GM21786 (cell line): ENCODE measurements around the gene RAB8A.
"Not testable (repeated sequence)": the region's sequence is repeated elsewhere in the genome, so short reads cannot be mapped to it uniquely, and the experiment has no call there.

ENCODE experiments used
- ATAC-seq: cut with Tn5 transposase; IDR thresholded peaks from one replicate; pipeline ENCODE4 v1.9.1; 2021; ENCODE audit not compliant: unreplicated experiment

RAB8A gene

DNA sequence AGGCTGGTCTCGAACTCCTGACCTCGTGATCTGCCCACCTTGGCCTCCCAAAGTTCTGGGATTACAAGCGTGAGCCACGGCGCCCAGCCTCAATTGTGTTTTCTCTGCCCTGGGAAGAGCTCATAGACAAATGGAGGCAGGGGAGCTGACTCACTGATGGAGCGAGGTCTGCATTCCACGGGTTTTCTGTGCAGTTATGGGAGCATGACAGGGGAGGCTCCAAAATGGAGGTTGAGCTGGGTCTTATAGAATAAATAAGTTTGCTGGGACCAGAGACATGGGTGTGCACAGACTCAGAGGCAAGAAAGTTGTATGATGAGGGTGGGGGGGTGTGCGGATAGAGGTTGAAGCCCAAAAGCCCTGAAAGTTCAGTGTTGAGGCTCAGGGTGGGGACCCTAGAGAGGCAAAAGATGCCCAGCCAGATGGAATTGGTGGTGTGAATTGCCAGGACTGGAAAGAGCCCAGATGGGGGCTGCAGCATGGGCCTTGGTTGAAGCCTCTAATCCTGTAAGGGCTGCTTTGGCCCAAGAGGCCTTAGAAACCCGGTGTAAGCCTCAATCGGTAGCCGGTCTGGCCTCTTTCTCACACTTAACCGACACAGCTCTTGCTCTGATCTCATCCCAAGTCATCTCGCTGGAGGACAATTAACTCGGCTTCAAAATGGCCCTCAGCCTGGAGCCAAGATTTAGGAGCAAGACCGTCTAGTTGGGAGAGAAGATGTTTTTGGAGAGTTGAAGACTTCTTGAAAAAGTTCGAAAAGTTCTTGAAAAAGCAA lies 33.5 kb upstream of the RAB8A start:
- ATAC-seq = no peak

DNA sequence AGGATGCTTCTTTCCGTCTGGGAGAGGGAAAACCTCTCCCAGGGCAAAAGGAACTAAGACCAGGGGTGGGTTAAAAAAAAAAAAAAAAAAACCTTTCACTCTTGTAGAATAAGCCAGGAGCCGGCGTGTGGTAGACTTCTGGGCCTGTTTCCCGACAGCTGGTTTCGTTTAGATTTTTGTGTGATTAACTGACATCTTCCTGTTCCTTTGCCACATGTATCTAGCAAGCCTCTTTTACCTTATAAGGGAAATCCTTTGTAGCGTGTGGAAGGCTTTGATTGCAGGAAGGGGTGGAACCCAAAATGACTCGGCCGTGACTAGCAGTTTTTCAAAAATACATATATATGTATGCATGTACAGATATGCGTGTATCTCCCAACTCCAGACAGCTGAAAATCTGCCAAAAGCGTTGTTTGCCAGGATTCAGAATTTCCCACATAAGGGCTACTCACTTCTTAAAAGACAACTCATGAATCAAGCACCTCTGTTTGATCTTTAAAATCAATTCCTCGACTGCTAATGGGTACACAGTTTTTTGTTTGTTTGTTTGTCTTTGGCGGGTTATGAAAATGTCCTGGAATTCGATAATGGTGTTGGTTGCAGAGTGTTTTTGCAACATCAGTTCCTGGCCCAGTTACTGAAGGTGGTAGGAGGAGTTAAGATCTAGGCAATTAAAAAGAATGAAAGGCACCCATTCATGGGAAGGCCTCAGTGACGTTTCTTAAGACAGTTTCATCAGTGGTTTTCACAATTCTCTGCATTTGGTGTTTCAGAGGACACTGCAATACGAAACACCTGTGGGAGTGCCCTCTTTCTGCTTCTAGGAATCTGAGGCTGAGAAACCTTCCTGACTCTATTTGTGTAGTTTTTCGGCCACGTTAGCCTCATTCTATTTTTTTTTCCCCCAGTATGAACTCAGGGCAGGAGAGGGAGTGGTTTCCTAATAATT lies 32.7 kb upstream of the RAB8A start:
- peak; percentile 35 for ATAC-seq

DNA sequence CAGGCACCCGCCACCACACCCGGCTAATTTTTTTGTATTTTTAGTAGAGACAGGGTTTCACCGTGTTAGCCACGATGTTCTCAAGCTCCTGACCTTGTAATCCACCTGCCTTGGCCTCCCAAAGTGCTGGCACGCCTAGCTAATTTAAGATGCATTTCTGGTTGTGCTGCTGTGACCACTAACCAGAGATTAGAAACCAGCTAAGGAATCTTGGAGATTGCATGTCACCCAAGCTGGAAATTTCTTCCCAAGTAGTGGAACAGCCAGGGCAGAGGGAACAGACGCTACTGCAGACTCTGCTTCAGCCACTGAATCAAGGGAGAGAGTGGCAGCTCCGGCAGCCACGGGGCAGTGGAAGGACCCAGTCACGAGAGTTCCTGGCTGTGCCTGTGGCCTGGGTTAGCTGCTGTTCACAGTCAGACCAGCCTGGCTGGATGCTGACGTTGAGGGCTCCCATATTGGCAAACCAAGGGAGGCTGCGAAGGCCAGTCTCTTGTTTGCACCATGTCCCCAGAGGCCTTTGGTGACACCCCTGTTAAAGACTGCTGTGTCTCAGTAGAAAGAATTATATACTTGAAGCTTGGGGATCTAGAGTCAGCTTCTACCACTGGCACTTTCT lies 27.5 kb upstream of the RAB8A start:
- no peak for ATAC-seq

DNA sequence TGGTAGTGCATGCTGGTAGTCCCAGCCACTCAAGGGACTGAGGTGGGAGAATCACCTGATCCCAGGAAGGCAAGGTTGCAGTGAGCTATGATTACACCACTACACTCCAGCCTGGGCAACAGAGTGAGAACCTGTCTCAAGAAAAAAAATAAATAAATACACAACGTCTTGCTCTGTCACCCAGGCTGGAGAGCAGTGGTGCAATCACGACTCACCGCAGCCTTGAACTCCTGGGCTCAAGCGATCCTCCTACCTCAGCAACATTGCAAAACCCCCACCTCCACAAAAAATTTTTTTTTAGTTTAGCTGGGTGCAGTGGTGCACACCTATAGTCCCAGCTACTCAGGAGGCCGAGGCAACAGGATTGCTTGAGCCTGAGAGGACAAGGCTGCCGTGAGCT lies 26.6 kb upstream of the RAB8A start:
- ATAC-seq = no peak

DNA sequence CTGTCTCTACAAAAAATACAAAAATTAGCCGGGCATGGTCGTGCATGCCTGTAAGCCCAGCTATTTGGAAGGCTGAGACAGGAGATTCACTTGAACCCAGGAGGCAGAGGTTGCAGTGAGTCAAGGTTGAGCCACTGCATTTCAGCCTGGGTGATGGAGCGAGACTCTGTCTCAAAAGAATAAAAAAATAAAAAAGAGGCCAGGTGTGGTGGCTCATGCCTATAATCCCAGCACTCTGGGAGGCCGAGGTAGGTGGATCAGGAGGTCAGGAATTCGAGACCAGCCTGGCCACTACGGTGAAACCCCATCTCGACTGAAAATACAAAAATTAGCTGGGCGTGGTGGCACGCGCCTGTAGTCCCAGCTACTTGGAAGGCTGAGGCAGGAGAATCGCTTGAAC lies 24.3 kb upstream of the RAB8A start:
- not testable (repeated sequence) for ATAC-seq

DNA sequence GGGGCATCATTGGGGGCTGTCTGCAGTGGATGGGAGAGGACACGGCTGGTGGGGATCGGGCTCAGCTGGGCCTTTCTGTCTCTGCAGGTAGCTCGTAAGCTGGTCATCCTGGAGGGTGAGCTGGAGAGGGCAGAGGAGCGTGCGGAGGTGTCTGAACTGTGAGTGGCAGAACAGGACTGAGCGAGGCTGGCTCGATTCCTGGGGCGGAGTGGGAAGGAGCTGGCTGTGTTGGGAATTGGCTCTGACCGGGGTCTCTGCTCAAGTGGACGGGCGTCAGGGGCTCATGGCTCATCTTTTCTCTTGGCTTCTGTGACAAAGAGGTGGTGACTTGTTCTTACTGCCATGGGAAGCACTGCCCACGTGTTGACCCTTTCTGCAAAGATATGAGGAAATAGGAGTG lies 23.7 kb upstream of the RAB8A start:
- no peak for ATAC-seq

DNA sequence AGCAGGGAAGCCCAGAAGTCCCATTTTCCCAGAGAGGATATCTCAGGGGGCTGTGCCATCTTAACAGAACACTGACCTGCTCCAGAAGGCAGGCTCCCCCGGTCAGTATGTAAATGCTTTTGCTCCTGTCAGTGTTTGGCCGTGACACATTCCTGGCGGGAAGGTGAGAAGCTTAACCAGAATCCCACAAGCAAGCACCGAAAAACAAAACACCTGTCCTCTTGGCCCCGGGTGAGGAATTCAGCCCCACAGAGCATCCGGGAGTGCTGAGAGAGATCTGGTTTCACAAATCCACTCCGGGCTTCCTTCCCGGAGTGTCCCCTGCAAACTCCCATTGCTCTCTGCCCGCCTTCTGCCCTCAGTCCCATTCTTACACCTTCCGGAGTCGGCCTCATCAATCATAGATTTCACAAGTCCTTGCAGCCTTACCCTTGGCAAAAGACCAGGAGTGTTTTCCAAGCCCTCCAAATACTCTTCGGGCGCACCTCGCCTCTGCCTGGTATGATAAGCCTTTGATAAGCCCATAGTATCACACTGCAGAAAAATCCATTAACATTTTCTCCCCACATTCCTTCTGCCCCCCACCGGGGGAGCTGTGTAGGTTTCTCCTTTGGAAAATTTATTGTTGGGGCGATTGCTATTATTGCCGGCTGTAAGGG lies 23.2 kb upstream of the RAB8A start:
- ATAC-seq = no peak

DNA sequence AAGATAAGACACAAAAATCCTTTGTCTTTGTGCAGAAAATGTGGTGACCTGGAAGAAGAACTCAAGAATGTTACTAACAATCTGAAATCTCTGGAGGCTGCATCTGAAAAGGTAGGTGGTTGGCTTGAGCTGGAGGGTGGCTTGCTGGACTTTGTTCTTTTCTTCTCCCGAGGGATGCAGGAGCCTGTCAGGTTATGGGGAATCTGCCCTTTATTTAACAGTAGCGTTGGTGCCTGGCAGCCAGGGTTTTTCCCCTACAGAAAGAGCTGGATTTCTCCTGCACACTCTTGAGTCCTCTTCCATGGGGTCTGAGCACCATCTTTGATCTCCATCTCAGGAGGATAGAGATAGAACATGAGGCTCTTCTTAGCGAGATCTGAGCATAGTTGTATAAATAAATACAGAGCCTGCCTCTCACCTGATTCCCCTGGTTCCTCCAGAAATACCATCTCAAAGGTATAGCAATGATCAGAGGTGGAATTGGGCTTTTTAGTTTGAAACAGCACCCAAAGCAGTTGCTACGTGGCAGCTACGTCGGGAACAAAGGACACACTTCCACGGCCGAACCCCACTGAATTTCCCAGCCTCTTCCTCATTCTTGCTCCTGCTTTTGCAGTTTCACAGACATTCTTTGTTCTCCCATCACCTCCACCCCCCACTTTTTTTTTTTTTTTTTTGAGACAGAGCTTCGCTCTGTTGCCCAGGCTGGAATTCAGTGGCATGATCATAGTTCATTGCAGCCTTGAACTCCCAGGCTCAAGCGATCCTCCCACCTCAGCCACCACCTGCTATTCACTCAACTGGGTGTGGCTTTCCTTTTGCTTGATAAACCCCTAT lies 22.5 kb upstream of the RAB8A start:
- no peak for ATAC-seq

DNA sequence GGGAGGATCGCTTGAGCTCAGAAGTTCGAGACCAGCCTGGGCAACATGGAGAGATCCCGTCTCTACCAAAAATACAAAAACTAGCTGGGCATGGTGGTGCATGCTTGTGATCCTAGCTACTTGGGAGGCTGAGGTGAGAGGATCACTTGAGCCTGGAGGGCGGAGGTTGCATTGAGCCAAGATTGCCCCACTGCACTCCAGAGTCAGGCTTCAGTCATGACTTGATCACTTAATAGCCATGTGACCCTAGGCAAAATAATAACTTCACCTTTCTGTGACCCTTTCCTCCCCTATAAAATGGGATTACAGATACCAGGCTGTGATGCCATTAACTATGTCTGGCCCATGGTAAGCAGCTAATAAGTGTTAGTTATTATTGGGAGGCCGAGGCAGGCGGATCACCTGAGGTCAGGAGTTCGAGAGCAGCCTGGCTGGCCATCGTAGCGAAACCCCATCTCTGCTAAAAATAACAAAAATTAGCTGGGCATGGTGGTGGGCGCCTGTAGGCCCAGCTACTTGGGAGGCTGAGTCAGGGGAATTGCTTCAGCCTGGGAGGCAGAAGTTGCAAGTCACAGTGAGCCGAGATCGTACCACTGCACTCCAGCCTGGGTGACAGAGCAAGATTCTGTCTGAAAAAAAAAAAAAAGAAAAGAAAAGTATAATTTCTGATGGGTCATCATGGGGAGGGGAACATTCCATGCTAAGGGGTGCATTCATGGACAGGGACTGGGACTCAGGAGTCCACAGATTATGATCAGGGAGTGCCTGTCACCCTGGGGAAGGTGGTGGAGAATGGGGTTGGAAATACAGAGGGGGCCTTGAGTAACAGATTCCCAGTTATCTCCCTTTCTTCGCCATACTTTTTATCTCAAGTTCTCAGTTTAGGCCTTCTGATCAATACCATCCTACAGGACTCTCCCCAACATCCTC lies 19.9 kb upstream of the RAB8A start:
- ATAC-seq = no peak

DNA sequence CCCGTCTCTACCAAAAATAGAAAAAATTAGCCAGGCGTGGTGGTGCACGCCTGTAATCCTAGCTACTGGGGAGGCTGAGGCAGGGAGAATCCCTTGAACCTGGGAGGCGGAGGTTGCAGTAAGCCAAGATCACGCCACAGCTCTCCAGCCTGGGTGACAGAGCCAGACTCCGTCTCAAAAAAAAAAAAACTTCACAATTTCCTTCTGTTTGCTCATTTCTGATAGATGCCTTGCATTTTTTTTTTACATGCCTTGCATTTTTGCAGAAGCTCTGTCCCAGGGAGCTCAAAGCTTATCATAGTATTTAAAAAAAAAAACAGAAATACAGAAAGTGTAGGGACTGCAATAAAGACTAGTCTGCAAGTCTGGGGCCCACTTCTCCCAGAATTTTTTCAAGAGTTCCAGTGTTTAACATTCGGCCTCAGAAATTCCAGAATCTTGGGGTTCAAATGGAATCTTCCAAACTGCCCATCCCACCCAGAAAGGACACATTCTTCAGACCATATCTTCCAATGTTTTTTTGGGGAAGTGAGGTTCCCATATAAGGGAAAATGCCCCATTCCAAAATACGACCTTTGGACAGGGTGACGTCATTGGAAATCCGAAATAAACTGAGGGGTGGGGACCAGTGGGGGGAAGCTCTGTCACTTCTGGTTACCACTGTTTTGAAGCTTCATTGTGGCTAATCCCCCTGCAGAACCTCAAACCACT lies 17.2 kb upstream of the RAB8A start:
- ATAC-seq = no peak

DNA sequence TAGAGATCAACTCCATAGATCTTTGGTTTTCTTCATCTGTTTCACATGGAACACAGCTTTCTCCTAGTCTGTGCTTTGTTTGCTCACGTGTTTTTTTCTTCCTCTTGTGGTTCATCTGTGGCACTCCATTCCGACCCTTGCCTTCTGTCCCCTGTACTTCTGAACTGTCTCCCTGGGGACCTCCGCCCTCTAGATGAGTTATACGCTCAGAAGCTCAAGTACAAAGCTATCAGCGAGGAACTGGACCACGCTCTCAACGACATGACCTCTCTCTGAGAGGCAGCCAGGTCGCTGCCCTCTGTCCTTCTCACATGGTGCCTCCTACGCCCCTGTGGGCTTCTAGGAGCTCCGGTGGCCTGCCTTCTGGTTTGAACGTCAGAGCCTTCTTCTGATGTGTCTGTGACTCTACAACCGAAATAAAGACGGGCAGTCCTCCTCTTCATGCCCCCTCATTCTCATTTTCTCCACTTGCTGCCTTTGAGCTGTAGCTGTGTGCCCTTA lies 16.6 kb upstream of the RAB8A start:
- ATAC-seq = no peak

DNA sequence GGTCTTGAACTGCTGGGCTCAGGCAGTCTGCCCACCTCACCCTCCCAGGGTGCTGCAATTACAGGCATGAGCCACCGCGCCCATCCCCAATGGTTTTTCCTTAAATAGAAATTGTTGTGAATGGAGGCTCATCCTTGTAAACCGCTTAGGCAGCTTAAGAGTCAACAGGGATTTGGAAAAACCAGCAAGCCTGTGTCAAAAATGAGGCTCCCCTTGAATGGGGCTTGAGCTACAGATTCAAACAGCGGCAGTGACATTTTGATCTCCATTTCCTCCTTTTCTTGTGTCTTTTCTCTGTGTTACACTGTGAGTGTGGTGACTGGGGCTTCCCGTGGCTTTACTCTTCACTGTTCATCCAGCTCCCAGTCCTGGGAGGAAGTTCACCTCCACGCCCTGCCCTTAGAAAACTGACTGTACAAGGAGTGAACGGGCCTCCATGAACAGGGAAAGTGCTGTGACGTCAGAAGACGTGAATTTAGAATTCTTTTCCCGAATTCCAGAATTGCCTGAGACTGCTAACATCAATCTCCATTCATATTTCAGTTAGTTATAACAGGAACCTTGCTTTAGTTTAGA lies 15.3 kb upstream of the RAB8A start:
- ATAC-seq = no peak

DNA sequence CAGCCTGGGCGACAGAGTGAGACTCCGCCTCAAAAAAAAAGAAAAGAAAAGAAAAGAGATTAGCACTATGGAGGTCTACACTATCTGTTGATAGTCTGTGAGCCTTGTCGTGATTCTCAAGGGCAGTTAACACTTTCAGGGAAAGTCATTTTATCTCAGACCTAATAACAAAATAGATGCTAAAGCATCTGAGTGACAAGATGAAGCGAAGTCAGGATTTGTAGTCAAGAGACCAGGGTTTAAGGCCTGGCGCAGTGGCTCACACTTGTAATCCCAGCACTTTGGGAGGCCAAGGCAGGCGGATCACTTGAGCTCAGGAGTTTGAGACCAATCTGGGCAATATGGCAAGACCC lies 13.3 kb upstream of the RAB8A start:
- no peak for ATAC-seq

DNA sequence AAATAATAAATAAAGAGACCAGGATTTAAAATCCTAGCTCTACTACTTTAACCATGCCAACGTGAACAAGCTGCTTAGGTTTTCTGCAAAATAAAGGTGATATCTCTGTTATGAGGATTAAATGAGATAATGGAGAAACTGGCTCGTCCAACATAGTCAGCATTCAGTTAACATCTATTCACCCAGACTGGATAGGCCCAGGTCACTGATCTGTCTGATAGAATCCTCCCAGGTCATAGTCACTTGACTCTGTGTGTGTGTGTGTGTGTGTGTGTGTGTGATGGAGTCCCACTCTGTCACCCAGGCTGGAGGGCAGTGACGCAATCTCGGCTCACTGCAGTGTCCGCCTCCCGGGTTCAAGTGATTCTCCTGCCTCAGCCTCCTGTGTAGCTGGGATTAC lies 12.9 kb upstream of the RAB8A start:
- ATAC-seq = no peak

DNA sequence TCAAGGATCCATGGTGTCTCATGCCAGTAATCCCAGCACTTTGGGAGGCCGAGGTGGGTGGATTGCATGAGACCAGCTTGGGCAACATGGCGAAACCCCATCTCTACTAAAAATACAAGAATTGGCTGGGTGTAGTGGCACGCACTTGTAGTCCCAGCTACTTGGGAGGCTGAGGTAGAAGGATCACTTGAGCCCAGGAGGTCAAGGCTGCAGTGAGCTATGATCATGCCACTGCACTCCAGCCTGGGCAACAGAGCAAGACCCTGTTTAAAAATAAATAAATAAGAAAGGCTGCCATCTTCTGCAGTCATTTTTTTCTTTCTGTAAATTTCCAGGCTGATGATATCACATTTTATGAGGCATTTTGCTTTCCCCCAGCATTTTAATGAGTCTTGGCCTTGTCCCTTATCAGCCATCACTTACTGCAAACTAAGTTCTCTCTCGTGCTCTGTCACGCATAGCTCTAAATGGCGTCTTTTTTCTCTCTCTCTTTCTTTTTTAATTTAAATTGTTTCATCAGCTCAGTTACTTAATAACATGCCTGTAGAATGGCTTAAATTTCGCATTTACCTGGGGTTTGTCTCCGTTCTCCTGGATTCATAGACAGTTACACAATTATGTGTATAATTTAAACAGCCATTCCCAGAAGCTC lies 12.2 kb upstream of the RAB8A start:
- ATAC-seq = not testable (repeated sequence)

DNA sequence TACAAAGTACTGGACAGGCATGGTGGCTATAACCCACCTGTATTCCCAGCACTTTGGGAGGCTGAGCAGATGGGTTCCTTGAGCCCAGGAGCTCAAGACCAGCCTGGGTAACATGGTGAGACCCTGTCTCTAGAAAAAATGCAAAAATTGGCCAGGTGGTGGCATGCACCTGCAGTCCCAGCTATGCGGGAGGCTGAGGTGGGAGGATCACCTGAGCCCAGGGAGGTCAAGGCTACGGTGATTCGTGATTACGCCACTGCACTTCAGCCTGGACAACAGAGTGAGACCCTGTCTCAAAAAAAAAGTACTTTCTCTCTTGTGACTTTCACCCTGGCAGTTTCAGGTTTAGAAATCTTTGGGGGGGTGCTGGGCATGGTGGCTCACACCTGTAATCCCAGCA lies 11.2 kb upstream of the RAB8A start:
- no peak for ATAC-seq

DNA sequence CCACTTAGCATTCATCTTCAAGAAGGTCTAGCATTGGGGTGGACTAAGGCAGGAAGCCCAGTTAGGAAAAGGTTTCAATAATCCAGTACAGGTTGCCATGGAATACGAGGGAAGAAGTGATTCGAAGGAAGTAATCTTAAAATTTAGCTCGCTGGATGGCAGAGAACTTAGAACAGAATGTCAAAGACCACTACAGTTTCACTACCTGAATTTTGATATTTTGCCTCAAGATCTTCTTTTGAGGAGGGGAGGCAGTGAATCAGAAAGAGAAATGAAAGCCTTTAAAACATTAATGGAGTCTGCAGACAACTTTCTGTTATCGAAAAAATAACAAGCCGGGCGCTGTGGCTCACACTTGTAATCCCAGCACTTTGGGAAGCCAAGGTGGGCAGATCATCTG lies 7.0 kb upstream of the RAB8A start:
- no peak for ATAC-seq

DNA sequence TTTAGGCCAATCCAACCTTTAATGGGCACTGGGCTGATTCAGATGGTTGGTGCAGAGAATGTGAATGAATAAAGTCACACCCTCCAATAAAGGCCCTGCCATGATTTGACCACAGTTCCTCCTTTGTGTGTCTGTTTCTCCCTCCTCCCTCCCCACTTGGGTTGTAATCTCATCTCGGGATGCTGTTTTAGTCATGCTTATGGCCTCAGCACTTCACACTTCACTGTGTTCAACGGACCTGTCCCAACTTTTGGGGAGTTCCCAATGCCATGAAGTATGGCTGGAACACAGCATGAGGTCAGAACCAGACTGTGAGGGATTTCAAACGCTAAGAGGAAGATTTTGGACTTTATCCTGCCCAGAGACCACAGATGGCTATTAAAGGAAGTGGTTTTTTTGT lies 5.6 kb upstream of the RAB8A start:
- no peak for ATAC-seq
